Activated T-cell treated with anti-CD3 and anti-CD28 coated beads, Interleukin-2, amount 50 U/mL, for 4 hours (primary cell): ENCODE data around the gene MAN1C1. TPM values are rescaled to one million over a fixed set of nuclear protein-coding genes. Genes with fewer than 3 reads are reported as not detected.

ENCODE experiments used
- ATAC-seq, 2 donors: fragments of 200-7000 bp; cut with Tn5 transposase; one replicate each; pipeline ENCODE4 v1.10.0; 2021
- DNase-seq: peaks from one replicate; pipeline ENCODE4 v3.0.0-alpha.2; 2020
- H3K27me3 Mint-ChIP-seq: one replicate; pipeline ENCODE4 v1.8.0; 2021; ENCODE audit warnings: low read depth, mixed read lengths
- H3K36me3 Mint-ChIP-seq: one replicate; pipeline ENCODE4 v1.8.0; 2022; ENCODE audit warnings: mixed read lengths; ENCODE audit not compliant: insufficient read depth
- H3K4me1 Mint-ChIP-seq: one replicate; pipeline ENCODE4 v1.8.0; 2021; ENCODE audit warnings: low read depth, mixed read lengths
- H3K4me3 Mint-ChIP-seq: one replicate; pipeline ENCODE4 v1.8.0; 2021; ENCODE audit warnings: mild to moderate bottlenecking, moderate library complexity, mixed read lengths
- H3K9me3 Mint-ChIP-seq: one replicate; pipeline ENCODE4 v1.8.0; 2021; ENCODE audit warnings: mixed read lengths
- total RNA-seq, 3 donors: library from RNA; stranded (reverse); gene quantifications; one replicate each; pipeline ENCODE4 v1.2.1, GENCODE V29; 2021

Gene MAN1C1
- total RNA-seq, 3 donors from 2014 or later, result 2.7 to 5.7 (median 3.1) TPM

DNA sequence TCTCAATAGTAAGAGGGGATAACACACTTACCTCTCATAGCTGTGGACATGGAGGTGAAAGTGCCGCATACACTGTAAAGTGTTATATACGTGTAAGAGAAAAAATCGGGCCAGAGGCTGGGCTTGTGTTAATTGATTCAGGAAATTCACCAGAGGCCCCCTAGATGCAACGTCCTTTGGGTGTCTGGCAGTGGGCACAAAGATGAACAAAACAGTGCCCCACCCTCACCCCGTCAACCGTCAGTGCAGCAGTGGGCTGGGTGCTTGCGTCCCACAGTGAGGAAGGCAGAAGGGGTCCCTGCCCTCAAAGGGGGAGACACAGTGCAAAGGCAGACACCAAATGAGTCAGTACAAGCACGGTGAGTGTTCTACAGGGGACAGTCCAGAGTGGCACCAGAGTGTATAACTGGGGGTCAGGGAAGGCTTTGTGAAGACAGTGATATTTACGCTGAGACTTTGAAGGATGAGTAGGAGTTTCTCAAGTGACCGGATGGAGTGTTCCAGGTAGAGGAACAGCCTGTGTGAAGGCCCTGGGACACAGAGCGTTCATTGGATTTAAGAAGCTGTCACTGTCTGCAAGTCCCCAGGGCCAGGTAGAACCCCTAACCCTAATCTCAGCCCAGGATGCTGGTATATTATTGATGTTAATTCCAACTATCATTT lies 196.6 kb downstream of the MAN1C1 start:
- DNase-seq (no peak), ATAC-seq (no peak)
- H3K4me1 Mint-ChIP-seq, result peaks cover 7% of the 10 kb centered on the region
- H3K9me3 Mint-ChIP-seq, result no peaks in the 10 kb centered on the region
- H3K36me3 Mint-ChIP-seq, result no peaks in the 10 kb centered on the region
- H3K4me3 Mint-ChIP-seq, result no peak overlapping the region
- no peaks in the 10 kb centered on the region for H3K27me3 Mint-ChIP-seq

DNA sequence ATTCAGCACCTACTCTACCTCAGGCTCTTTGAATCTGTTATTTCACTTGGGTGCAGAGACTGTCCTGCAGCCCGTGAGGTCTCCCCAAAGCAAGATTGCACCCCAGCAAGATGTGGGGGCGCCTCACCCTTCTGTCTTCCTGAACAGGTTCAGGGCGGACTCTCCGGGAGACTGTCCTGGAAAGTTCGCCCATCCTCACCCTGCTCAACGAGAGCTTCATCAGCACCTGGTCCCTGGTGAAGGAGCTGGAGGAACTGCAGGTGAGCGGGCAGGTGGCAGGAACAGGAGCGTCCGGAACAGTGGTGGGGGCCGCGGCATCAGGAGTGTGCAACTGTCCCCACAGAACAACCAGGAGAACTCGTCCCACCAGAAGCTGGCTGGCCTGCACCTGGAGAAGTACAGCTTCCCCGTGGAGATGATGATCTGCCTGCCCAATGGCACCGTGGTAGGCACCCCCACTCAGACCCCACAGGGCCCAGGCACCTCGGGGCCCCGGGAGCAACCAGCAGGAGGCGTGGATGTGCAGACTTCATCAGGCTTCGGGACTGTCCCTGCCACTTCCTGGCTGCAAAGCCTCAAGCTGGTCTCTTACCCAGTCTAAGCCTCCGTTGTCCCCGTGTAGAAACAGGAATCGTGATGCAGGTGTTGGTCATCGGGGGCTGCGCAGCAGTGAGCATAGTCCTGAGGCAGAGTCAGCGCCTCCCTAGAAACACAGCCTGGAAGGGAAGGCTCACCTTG lies 197.3 kb downstream of the MAN1C1 start:
- ATAC-seq (no peak), DNase-seq (no peak)
- peaks cover 13% of the 10 kb centered on the region for H3K4me1 Mint-ChIP-seq
- H3K9me3 Mint-ChIP-seq, result no peaks in the 10 kb centered on the region
- H3K36me3 Mint-ChIP-seq, result no peaks in the 10 kb centered on the region
- no peaks in the 10 kb centered on the region for H3K27me3 Mint-ChIP-seq
- no peak overlapping the region for H3K4me3 Mint-ChIP-seq

DNA sequence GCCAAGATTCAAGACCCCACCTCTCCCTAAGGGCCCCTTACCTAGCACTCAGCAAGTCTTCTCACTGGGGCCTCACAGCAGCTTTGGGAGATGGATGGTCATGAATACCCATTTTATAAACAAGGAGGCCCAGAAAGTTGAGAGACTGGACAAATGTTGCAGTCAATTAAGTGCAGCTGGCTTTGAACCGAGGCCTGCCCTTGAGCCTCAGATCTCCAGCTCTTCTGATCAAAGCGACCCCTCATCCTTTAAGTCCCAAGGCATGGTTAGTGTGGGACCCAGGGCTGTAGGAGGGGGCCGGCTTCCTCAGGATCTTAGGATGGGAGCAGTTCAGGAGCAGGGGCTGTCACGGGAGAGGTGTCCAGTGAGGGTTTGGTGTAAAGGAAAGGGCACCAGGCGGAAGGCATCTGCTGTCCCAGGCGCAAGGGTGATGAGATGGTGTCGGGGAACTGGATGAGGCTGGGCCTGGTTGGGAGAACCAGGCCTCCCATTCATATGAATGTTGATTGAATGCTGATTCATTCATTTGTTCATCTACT lies 198.0 kb downstream of the MAN1C1 start:
- no peak overlapping the region for H3K4me3 Mint-ChIP-seq
- H3K9me3 Mint-ChIP-seq, result no peaks in the 10 kb centered on the region
- H3K4me1 Mint-ChIP-seq, result peaks cover 18% of the 10 kb centered on the region
- H3K27me3 Mint-ChIP-seq, result no peaks in the 10 kb centered on the region
- ATAC-seq (no peak), DNase-seq (no peak)
- no peaks in the 10 kb centered on the region for H3K36me3 Mint-ChIP-seq

DNA sequence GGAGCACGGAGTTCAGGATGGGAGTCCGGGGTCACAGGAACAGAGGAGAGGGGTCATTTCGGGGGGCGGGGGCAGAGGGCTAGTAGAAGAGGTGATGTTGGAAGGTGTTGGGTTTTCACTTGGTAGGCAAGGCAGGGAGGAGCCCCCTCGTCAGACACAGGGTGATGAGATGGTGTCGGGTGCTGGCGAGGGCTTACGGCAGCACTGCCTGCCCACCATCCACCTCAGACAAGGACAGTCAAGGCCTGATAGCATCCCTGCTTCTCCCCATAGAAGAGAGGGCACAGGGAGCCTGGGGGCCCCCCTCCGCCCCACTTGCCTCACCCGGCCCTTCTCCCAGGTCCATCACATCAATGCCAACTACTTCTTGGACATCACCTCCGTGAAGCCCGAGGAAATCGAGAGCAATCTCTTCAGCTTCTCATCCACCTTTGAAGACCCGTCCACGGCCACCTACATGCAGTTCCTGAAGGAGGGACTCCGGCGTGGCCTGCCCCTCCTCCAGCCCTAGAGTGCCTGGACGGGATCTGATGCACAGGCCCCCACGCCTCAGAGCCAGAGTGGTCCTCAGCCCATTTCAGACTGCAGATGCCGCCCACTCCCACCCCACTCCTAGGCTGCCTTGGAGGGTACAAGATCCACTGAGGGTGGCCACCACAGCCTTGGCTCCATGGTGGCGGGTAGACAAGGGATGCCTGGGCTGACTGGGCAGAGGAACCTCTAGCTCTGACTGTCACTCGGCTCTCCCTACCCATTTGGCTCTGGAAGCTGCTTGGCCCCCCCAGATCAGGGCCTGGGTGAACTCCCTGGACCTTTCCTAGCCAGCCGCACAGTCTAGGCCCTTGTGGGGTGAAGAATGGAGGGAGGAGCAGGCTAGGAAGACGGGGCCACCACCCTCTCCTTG lies 198.9 kb downstream of the MAN1C1 start:
- no peaks in the 10 kb centered on the region for H3K36me3 Mint-ChIP-seq
- ATAC-seq (no peak), DNase-seq (no peak)
- H3K4me3 Mint-ChIP-seq, result no peak overlapping the region
- H3K9me3 Mint-ChIP-seq, result no peaks in the 10 kb centered on the region
- no peaks in the 10 kb centered on the region for H3K27me3 Mint-ChIP-seq
- H3K4me1 Mint-ChIP-seq, result peaks cover 18% of the 10 kb centered on the region

DNA sequence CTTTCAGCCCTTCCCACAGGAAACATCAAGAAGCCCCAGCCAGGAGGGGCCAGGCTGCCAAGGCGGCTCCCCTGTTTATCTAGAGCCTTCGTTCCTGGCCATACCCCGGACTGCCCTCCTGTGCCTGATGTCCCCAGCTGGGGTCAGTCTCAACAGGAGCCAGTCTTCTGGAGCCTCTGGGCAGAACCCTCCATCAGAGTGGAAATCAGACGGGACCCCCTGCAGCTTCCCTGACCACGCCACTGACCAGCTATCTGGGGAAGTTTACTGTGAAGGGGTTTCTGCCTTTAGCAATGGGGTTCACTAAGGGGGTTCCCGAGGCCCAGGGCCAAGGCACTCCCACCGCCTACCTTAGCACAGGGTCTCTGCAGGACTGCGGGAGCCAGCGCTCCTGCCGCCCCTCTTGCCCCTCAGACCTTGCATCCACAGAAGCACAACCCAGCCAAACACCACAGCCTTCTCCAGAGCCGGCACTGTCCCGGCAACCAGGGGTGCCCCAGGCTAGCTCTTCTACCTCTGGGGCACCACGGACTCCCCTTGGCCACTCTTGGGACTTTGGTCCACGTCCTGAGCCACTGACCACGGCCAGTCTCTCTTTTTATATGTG lies 199.6 kb downstream of the MAN1C1 start:
- no peak overlapping the region for H3K4me3 Mint-ChIP-seq
- no peaks in the 10 kb centered on the region for H3K36me3 Mint-ChIP-seq
- H3K27me3 Mint-ChIP-seq, result no peaks in the 10 kb centered on the region
- H3K4me1 Mint-ChIP-seq, result peaks cover 23% of the 10 kb centered on the region
- H3K9me3 Mint-ChIP-seq, result no peaks in the 10 kb centered on the region
- ATAC-seq, result no peak
- no peak for DNase-seq

DNA sequence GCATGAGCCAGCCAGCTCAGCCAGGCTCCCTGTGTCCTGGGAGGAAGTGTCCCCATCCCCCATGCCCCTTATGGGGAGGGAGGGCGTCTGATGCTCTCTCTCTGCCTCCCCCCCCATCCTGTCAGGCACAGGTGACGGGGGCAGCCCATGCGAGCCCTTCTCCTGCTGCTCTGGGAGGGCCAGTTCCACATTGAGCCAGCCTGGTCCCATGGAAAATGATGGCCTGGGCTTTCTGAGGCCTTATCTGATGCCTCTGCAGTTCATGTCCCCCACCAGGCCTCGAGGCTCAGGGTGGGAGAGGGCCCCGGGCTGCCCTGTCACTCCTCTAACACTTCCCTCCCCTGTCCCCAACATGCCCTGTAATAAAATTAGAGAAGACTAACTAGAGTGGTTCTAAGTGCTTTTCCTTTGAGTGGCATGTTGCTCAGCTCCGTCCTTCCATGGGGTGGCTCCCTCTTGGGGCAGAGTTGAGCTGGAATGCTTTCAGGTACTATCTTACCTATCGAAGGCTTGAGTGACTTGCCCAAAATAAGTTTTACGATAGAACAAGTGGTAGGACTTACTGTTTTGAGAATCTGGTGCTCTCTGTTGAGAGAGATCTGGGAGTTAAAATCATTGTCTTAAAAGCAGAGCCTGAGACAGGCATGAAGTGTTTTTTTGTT lies 201.4 kb downstream of the MAN1C1 start:
- Mint-ChIP-seq H3K9me3 (no peaks in the 10 kb centered on the region), H3K36me3 (no peaks in the 10 kb centered on the region)

DNA sequence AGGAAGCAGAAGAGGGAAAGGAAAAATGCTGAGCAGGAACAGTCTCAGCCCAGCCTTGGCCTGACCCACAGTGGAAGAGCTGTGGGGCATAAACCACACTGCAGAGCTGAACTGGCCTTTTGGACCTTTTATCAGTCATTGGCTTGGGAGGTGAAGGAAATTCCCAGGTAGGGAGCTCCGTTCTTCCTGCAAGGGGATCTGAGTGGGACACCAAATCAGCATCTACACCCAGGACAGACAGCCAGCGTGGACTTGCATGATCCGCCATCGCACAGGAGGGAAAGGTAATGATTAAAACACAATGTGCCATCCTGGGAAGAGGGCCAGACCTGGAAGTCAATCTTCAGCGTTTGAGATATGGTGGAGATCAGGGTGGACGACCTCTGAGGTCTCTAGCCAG lies 202.0 kb downstream of the MAN1C1 start:
- Mint-ChIP-seq H3K36me3 (no peaks in the 10 kb centered on the region), H3K27me3 (no peaks in the 10 kb centered on the region), H3K4me3 (peak overlapping the region; percentile 90), H3K9me3 (no peaks in the 10 kb centered on the region), H3K4me1 (peaks cover 33% of the 10 kb centered on the region)
- ATAC-seq (no peak), DNase-seq (no peak)

More for the DNA sequence above, 201.4 kb downstream of the MAN1C1 start:
- DNase-seq (no peak), ATAC-seq (no peak)
- H3K4me3 Mint-ChIP-seq, result peak overlapping the region; percentile 90
- peaks cover 33% of the 10 kb centered on the region for H3K4me1 Mint-ChIP-seq
- H3K27me3 Mint-ChIP-seq, result no peaks in the 10 kb centered on the region

DNA sequence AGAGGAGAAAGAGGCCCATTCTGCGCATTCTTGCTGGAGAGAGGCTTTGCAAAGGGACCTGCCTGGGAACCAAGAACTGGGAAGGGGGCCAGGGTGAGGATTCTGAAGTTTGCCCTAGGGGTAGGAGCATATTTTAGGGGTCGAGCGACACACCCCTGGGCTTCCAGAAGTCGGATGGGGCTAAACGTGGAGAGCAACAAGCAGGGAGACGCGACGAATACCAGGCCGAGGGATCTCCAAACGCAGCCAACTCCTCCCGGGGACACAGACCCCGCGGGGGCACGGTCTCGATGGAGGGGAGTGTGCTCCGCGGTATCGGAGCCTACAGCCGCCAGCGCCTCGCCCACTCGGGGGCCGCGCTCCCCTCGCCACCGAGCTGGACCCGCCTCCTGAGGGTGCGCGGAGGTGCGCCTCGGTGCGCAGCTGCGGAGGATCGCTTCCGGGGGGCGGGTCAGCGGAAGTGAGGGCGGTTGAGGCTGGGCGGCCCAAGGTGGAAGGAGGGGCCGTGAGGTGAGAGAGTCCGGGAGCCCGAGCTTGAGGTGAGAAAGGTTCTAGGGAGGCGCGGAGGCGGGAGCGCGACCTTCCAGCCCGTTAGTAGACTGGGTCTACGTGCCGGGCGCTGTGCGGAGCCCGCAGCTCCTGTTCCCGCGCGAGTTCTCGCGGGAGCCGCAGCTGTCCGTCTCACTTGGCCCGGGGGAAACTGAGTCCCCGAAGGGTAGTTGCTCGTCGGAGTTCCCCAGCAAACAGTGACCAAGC lies 203.1 kb downstream of the MAN1C1 start, which contains the start of gene MTFR1L:
MTFR1L (plus strand) TSS at position 464 of the 756 bp plus-strand sequence. CDS start 3,151 bp downstream, outside the sequence.
- no peaks in the 10 kb centered on the region for H3K27me3 Mint-ChIP-seq
- peaks cover 4% of the 10 kb centered on the region for H3K36me3 Mint-ChIP-seq
- H3K9me3 Mint-ChIP-seq, result no peaks in the 10 kb centered on the region
- ATAC-seq, result peak; percentile 90 to 91
- peak; percentile 92 for DNase-seq
- peak within 1 kb of the TSS; percentile 90 for H3K4me3 Mint-ChIP-seq
- H3K4me1 Mint-ChIP-seq, result peaks cover 33% of the 10 kb centered on the region

DNA sequence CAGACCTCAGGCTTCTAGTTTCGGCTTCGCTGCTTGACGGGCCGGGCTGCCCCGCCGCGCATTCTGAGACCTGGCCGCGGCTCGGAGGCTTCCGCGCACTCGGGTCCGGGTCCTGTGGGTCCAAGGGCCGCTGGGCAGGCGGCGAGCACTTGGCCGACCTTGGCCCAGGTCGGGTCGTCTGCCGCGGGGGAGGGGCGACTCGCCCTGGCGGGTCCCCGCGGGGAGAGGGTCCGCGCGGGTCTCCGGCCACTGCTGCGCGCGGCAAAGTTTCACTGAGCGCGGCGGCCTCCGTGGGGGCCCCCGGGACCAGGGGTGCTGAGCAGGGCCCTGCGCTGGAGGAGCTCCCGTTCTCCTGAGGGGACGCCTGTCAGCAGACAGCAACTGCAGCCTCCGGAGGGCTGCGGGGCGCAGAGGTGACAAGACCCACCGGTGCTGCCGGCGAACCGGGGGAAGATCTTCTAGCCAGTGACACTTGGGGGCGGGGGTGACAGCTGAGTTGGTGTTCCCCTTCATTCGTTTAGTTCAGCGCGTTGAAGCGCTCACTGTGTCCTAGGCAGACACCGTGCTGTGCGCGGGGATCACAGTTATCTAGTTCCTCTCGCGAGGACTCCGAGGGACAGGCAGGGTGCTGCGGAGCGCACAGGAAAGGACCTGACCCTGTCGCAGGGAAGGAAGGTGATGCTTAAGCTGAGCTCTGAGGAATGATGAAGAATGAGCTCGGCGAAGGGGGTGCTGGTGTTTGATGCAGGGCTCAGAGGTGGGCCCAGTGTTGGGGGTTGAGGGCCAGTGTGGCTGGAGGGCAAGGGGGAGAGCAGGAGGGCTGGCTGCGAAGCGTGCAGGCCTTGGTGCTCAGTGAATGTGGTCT lies 203.9 kb downstream of the MAN1C1 start:
- Mint-ChIP-seq H3K4me3 (peak overlapping the region; percentile 90), H3K27me3 (no peaks in the 10 kb centered on the region), H3K9me3 (no peaks in the 10 kb centered on the region), H3K36me3 (peaks cover 4% of the 10 kb centered on the region), H3K4me1 (peaks cover 33% of the 10 kb centered on the region)
- ATAC-seq, result peak; percentile 71
- DNase-seq, result peak; percentile 61

DNA sequence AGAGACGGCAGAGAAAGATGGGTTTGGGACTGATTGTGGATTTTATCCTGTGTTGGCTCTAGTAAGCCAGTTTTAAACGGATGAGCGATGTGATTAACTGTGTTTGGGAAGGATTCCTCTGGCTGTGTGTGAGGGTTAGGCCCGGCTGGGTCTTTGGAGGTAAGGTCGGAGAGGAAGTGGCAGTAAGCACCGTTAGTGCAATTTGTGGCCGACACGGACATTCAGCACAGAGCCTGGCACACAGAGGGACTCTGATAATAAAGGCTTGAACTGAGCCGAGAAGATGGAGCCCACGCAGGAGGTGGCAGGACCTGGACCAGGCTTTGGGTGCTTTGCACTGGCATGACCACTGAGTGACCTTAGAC lies 204.5 kb downstream of the MAN1C1 start:
- H3K27me3 Mint-ChIP-seq, result no peaks in the 10 kb centered on the region
- peaks cover 33% of the 10 kb centered on the region for H3K4me1 Mint-ChIP-seq
- ATAC-seq (no peak), DNase-seq (no peak)
- peaks cover 6% of the 10 kb centered on the region for H3K36me3 Mint-ChIP-seq
- H3K4me3 Mint-ChIP-seq, result peak overlapping the region; percentile 87
- H3K9me3 Mint-ChIP-seq, result no peaks in the 10 kb centered on the region

DNA sequence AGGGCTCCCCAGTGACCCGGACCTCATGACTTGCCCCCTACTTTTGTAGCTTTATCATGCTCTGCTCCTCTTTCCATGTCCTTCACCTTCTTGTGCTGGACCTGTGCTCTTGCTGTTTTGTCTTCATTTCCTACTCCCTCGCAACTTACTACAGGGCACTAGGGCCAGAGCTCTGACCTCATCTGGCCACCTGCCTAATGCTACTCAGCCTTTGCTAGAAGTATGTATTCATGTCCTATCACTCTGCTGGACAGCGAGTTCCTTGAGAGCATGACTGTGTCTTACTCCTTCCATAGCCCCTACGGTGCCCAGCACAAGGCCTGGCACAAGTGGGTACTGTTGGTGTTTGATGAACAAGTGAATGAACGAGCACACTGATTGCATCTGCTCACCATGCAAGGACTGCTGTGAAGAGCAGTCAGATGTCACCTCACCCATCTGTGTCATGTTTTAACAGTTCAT lies 205.1 kb downstream of the MAN1C1 start:
- ATAC-seq (no peak), DNase-seq (no peak)
- peak overlapping the region; percentile 87 for H3K4me3 Mint-ChIP-seq
- peaks cover 9% of the 10 kb centered on the region for H3K36me3 Mint-ChIP-seq
- peaks cover 33% of the 10 kb centered on the region for H3K4me1 Mint-ChIP-seq
- no peaks in the 10 kb centered on the region for H3K9me3 Mint-ChIP-seq
- H3K27me3 Mint-ChIP-seq, result no peaks in the 10 kb centered on the region

DNA sequence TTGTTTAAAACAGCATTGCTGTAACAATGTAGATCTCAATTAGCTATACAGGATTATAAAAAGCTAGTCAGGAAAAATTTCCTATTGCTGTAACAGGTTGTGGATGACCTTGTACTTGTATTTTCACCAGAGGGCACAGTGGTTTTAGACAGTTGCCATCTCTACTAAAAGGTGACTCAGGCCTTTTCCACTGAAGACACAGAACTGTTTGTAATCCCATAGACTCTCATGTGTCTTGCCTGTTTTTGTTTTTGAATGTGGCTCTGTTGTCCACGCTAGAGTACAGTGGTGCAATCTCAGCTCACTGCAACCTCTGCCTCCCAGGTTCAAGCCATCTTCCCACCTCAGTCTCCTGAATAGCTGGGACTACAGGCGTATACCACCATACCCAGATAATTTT lies 209.0 kb downstream of the MAN1C1 start:
- Mint-ChIP-seq H3K4me1 (peaks cover 16% of the 10 kb centered on the region), H3K27me3 (no peaks in the 10 kb centered on the region), H3K9me3 (no peaks in the 10 kb centered on the region), H3K36me3 (peaks cover 30% of the 10 kb centered on the region), H3K4me3 (no peak overlapping the region)
- ATAC-seq (no peak), DNase-seq (no peak)
